Activated CD8-positive, alpha-beta T cell treated with anti-CD3 and anti-CD28 coated beads, Interleukin-2, amount 10 ng/mL, durations not matched to agents 7 days and 5 days (primary cell): ENCODE data around the gene LBR. TPM values are rescaled to one million over a fixed set of nuclear protein-coding genes. Genes with fewer than 3 reads are reported as not detected.

Source experiments
- ATAC-seq: fragments of 150-1000 bp; cut with Tn5 transposase; one replicate; pipeline ENCODE4 v1.10.0; 2021; ENCODE audit warnings: moderate library complexity
- CTCF ChIA-PET: fragments of 350-600 bp; sonication (Branson Sonifier 250); formaldehyde crosslinking; loops from one replicate; lab custom pipeline; 2021; ENCODE audit warnings: antibody characterized with exemption; lab: Charles Lee
- POLR2A ChIA-PET: fragments of 350-600 bp; sonication (Branson Sonifier 250); formaldehyde crosslinking; loops from one replicate; lab custom pipeline; 2021; ENCODE audit warnings: antibody characterized with exemption; lab: Charles Lee
- DNase-seq: peaks from one replicate; pipeline ENCODE4 v3.0.0-alpha.2; 2020
- H3K27ac Mint-ChIP-seq: one replicate; pipeline ENCODE4 v1.8.0; 2021; ENCODE audit warnings: mild to moderate bottlenecking, mixed read lengths
- H3K27me3 Mint-ChIP-seq: one replicate; pipeline ENCODE4 v1.8.0; 2021; ENCODE audit warnings: low read depth, mixed read lengths
- H3K36me3 Mint-ChIP-seq: one replicate; pipeline ENCODE4 v1.8.0; 2021; ENCODE audit warnings: low read depth, mixed read lengths
- H3K4me1 Mint-ChIP-seq: one replicate; pipeline ENCODE4 v1.8.0; 2021; ENCODE audit warnings: low read depth, mixed read lengths
- H3K4me3 Mint-ChIP-seq: one replicate; pipeline ENCODE4 v1.8.0; 2021; ENCODE audit warnings: mild to moderate bottlenecking, mixed read lengths
- H3K9me3 Mint-ChIP-seq: one replicate; pipeline ENCODE4 v1.8.0; 2022; ENCODE audit warnings: mixed read lengths; ENCODE audit not compliant: insufficient read depth
- total RNA-seq, 2 experiments: library from RNA; stranded (reverse); gene quantifications; one replicate each; pipeline ENCODE4 v1.2.3, GENCODE V29; 2021

Gene LBR
- total RNA-seq, 2 experiments from 2014 or later = 226 to 234 TPM

- ATAC-seq (peak; percentile 92), DNase-seq (peak; percentile 94)
- ChIA-PET CTCF (interaction anchor here (0.8 to 10.6 kb wide), 6 partner anchors 15 to 349 kb away, joined by 3 to 139 read pairs (median 13); partner anchors contain the start of gene SRP9), POLR2A (interaction anchor here (0.6 to 6.1 kb wide), 22 partner anchors 10 to 634 kb away, joined by 3 to 104 read pairs (median 5); partner anchors contain the start of genes H3-3A, SDE2 and SRP9)
- no peaks in the 10 kb centered on the region for H3K9me3 Mint-ChIP-seq
- no peaks in the 10 kb centered on the region for H3K27me3 Mint-ChIP-seq
- H3K4me1 Mint-ChIP-seq = peaks cover 48% of the 10 kb centered on the region
- H3K4me3 Mint-ChIP-seq = peak overlapping the region; percentile 90
- H3K36me3 Mint-ChIP-seq = peaks cover 29% of the 10 kb centered on the region
- H3K27ac Mint-ChIP-seq = peak overlapping the region; percentile 95
Observed at GRCh38 chr1:225428068-225428880, 436 bp upstream of the LBR start.

- POLR2A ChIA-PET = interaction anchor here (0.8 to 6.1 kb wide), 10 partner anchors 9 to 351 kb away, joined by 3 to 104 read pairs (median 9); partner anchors contain the start of gene SRP9
- DNase-seq (peak; percentile 58), ATAC-seq (peak; percentile 12)
- Mint-ChIP-seq H3K4me1 (peaks cover 61% of the 10 kb centered on the region), H3K27ac (peak overlapping the region; percentile 86), H3K4me3 (peak overlapping the region; percentile 92), H3K36me3 (peaks cover 43% of the 10 kb centered on the region), H3K9me3 (no peaks in the 10 kb centered on the region), H3K27me3 (no peaks in the 10 kb centered on the region)
- CTCF ChIA-PET = interaction anchor here (0.6 to 10.6 kb wide), 4 partner anchors 17 to 48 kb away, joined by 3 to 139 read pairs (median 26); no protein-coding TSS in a partner anchor
Observed at GRCh38 chr1:225426395-225427234, 1.2 kb downstream of the LBR start.

GRCh38 chr1:225425201-225425786 is 2.5 kb downstream of the LBR start:
- ChIA-PET CTCF (interaction anchor here (0.7 to 10.6 kb wide), 9 partner anchors 9 to 106 kb away, joined by 3 to 139 read pairs (median 6); no protein-coding TSS in a partner anchor), POLR2A (interaction anchor here (0.6 to 6.1 kb wide), 9 partner anchors 15 to 560 kb away, joined by 3 to 104 read pairs (median 4); no protein-coding TSS in a partner anchor)
- DNase-seq (no peak), ATAC-seq (no peak)
- peak overlapping the region; percentile 92 for H3K4me3 Mint-ChIP-seq
- peaks cover 51% of the 10 kb centered on the region for H3K36me3 Mint-ChIP-seq
- peak overlapping the region; percentile 86 for H3K27ac Mint-ChIP-seq
- H3K27me3 Mint-ChIP-seq = no peaks in the 10 kb centered on the region
- H3K4me1 Mint-ChIP-seq = peaks cover 60% of the 10 kb centered on the region
- no peaks in the 10 kb centered on the region for H3K9me3 Mint-ChIP-seq

GRCh38 chr1:225424562-225425200 is 3.2 kb downstream of the LBR start:
- ChIA-PET CTCF (interaction anchor here (1.0 to 10.6 kb wide), 8 partner anchors 8 to 50 kb away, joined by 3 to 139 read pairs (median 6); no protein-coding TSS in a partner anchor), POLR2A (interaction anchor here (0.6 to 6.1 kb wide), 10 partner anchors 15 to 560 kb away, joined by 3 to 104 read pairs (median 4); no protein-coding TSS in a partner anchor)
- Mint-ChIP-seq H3K27me3 (no peaks in the 10 kb centered on the region), H3K9me3 (no peaks in the 10 kb centered on the region), H3K36me3 (peaks cover 54% of the 10 kb centered on the region), H3K4me3 (peak overlapping the region; percentile 48), H3K4me1 (peaks cover 57% of the 10 kb centered on the region), H3K27ac (peak overlapping the region; percentile 86)
- DNase-seq (no peak), ATAC-seq (no peak)

GRCh38 chr1:225423518-225423855 is 4.4 kb downstream of the LBR start:
- H3K27me3 Mint-ChIP-seq = no peaks in the 10 kb centered on the region
- DNase-seq = no peak
- CTCF ChIA-PET = interaction anchor here (0.7 to 2.0 kb wide), 3 partner anchors 18 to 50 kb away, joined by 3 to 6 read pairs (median 3); no protein-coding TSS in a partner anchor
- H3K4me3 Mint-ChIP-seq = no peak overlapping the region
- POLR2A ChIA-PET = no interaction called here
- H3K27ac Mint-ChIP-seq = peak overlapping the region; percentile 71
- peaks cover 48% of the 10 kb centered on the region for H3K4me1 Mint-ChIP-seq
- no peaks in the 10 kb centered on the region for H3K9me3 Mint-ChIP-seq
- H3K36me3 Mint-ChIP-seq = peaks cover 62% of the 10 kb centered on the region
- no peak for ATAC-seq

GRCh38 chr1:225422795-225423517 is 4.9 kb downstream of the LBR start:
- POLR2A ChIA-PET = no interaction called here
- ATAC-seq = no peak

GRCh38 chr1:225422031-225422605 is 5.7 kb downstream of the LBR start:
- H3K27me3 Mint-ChIP-seq = no peaks in the 10 kb centered on the region
- peak overlapping the region; percentile 63 for H3K27ac Mint-ChIP-seq
- peaks cover 72% of the 10 kb centered on the region for H3K36me3 Mint-ChIP-seq
- ChIA-PET POLR2A (interaction anchor here (1.1 kb wide), 1 partner anchor 22 kb away, joined by 3 read pairs; no protein-coding TSS in a partner anchor), CTCF (no interaction called here)
- DNase-seq = no peak
- H3K4me3 Mint-ChIP-seq = no peak overlapping the region
- peaks cover 49% of the 10 kb centered on the region for H3K4me1 Mint-ChIP-seq
- no peaks in the 10 kb centered on the region for H3K9me3 Mint-ChIP-seq
- ATAC-seq = no peak

More at GRCh38 chr1:225422795-225423517, 4.9 kb downstream of the LBR start:
- CTCF ChIA-PET = interaction anchor here (0.7 kb wide), 1 partner anchor 19 kb away, joined by 3 read pairs; no protein-coding TSS in a partner anchor
- Mint-ChIP-seq H3K27me3 (no peaks in the 10 kb centered on the region), H3K9me3 (no peaks in the 10 kb centered on the region), H3K4me1 (peaks cover 49% of the 10 kb centered on the region), H3K4me3 (no peak overlapping the region), H3K27ac (peak overlapping the region; percentile 71), H3K36me3 (peaks cover 66% of the 10 kb centered on the region)
- no peak for DNase-seq

GRCh38 chr1:225418598-225418997 is 9.2 kb downstream of the LBR start:
- ChIA-PET POLR2A (interaction anchor here (1.1 to 3.0 kb wide), 2 partner anchors 9 to 49 kb away, joined by 3 to 16 read pairs; partner anchors contain the start of gene LBR), CTCF (interaction anchor here (2.0 kb wide), 1 partner anchor 22 kb away, joined by 8 read pairs; no protein-coding TSS in a partner anchor)
- H3K27ac Mint-ChIP-seq = peak overlapping the region; percentile 26
- H3K36me3 Mint-ChIP-seq = peaks cover 78% of the 10 kb centered on the region
- H3K4me3 Mint-ChIP-seq = no peak overlapping the region
- no peaks in the 10 kb centered on the region for H3K9me3 Mint-ChIP-seq
- ATAC-seq = no peak
- DNase-seq = no peak
- no peaks in the 10 kb centered on the region for H3K27me3 Mint-ChIP-seq
- peaks cover 19% of the 10 kb centered on the region for H3K4me1 Mint-ChIP-seq

GRCh38 chr1:225418059-225418458 is 9.8 kb downstream of the LBR start:
- CTCF ChIA-PET = interaction anchor here (2.0 kb wide), 1 partner anchor 22 kb away, joined by 8 read pairs; no protein-coding TSS in a partner anchor
- DNase-seq = no peak
- peaks cover 14% of the 10 kb centered on the region for H3K4me1 Mint-ChIP-seq
- H3K27ac Mint-ChIP-seq = peak overlapping the region; percentile 42
- peaks cover 77% of the 10 kb centered on the region for H3K36me3 Mint-ChIP-seq
- no peak for ATAC-seq
- POLR2A ChIA-PET = interaction anchor here (1.1 to 3.0 kb wide), 2 partner anchors 10 to 49 kb away, joined by 3 to 16 read pairs; partner anchors contain the start of gene LBR
- no peaks in the 10 kb centered on the region for H3K27me3 Mint-ChIP-seq
- H3K4me3 Mint-ChIP-seq = no peak overlapping the region
- no peaks in the 10 kb centered on the region for H3K9me3 Mint-ChIP-seq
